Esophagus muscularis mucosa (tissue), 4 donors: ENCODE data around the gene AURKB.

Experiments
- EP300 ChIP-seq: sonication (generic); formaldehyde crosslinking; IDR thresholded peaks from one replicate; pipeline ENCODE4 v1.6.1; 2017; ENCODE audit warnings: antibody characterized with exemption
- POLR2A ChIP-seq: fragments of 450-650 bp; IDR thresholded peaks from one replicate; pipeline ENCODE4 v1.6.1; 2017; ENCODE audit warnings: antibody characterized with exemption, moderate library complexity, mild to moderate bottlenecking, low read depth
- POLR2AphosphoS5 ChIP-seq, 2 donors: sonication (generic); formaldehyde crosslinking; IDR thresholded peaks; one replicate each; pipeline ENCODE4 v1.6.1; 2017; ENCODE audit warnings: antibody characterized with exemption in 2 of 2
- TF ChIP-seq, protein P1 (sequence below), 3 experiments: fragments of 200-600 bp in 2 of 3; fragments of 450-650 bp in 1 of 3; sonication (generic) in 2 of 3; IDR thresholded peaks; one replicate each; pipeline ENCODE4 v1.5.1; 2017 to 2019; ENCODE audit warnings: antibody characterized with exemption in 3 of 3, mild to moderate bottlenecking in 2 of 3, moderate library complexity in 1 of 3

DNA sequence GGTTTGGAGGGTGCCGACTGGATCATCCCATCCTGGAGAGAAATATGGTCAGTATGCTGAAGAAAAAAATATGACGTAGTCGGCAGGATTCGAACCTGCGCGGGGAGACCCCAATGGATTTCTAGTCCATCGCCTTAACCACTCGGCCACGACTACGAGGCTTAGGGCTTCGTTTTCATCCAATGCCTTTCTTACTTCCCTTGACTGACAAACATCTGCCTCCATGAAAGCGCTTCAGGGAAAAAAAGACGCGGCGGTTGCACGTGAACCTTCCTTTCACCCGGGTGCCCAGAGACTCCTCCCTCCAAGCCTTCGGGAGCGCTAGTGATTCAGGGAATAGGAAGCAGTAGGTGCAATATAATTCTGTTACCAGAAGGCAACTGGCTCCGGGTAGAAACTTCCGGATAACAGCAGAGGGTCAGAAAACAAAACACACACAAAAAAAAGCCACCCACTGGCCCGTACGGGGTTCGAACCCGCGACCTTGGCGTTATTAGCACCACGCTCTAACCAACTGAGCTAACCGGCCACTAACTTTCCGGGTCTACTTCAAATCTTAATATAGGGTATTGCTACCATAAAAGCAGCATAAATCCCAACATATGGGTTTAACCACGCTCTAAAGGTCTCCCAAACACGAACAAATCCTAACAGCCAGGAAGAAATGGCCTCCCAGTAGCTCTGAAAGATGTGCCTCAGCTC, 16.3 kb upstream of the AURKB start:
- TF ChIP-seq, protein P1, sequence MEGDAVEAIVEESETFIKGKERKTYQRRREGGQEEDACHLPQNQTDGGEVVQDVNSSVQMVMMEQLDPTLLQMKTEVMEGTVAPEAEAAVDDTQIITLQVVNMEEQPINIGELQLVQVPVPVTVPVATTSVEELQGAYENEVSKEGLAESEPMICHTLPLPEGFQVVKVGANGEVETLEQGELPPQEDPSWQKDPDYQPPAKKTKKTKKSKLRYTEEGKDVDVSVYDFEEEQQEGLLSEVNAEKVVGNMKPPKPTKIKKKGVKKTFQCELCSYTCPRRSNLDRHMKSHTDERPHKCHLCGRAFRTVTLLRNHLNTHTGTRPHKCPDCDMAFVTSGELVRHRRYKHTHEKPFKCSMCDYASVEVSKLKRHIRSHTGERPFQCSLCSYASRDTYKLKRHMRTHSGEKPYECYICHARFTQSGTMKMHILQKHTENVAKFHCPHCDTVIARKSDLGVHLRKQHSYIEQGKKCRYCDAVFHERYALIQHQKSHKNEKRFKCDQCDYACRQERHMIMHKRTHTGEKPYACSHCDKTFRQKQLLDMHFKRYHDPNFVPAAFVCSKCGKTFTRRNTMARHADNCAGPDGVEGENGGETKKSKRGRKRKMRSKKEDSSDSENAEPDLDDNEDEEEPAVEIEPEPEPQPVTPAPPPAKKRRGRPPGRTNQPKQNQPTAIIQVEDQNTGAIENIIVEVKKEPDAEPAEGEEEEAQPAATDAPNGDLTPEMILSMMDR (IDR thresholded peaks at IDR 0.05): no peak
- TF ChIP-seq POLR2A: no peak
- no peak for TF ChIP-seq EP300
- peak; percentile 61 to 81 for TF ChIP-seq POLR2AphosphoS5 (IDR thresholded peaks at IDR 0.05)
